Prostate gland (tissue), 2 donors: ENCODE measurements around the gene MDGA2.

ENCODE experiments used
- CTCF ChIP-seq, 4 experiments: fragments of 200-600 bp in 2 of 4; fragments of 450-650 bp in 2 of 4; sonication (generic) in 2 of 4; IDR thresholded peaks; 1 replicate in 3 of 4; 2 replicates in 1 of 4; pipeline ENCODE4 v1.5.1; 2016 to 2019; ENCODE audit warnings: antibody characterized with exemption in 4 of 4, mild to moderate bottlenecking in 2 of 4, moderate library complexity in 2 of 4
- POLR2A ChIP-seq: fragments of 450-650 bp; IDR thresholded peaks from one replicate; pipeline ENCODE4 v1.6.1; 2016; ENCODE audit warnings: antibody characterized with exemption, mild to moderate bottlenecking

- TF ChIP-seq CTCF (IDR thresholded peaks at IDR 0.05) (no peak), POLR2A (no peak)
Observed at GRCh38 chr14:47490766-47491165, 184.6 kb downstream of the MDGA2 start.
